ENCODE results near the gene BANK1. TPM values are rescaled to one million over a fixed set of nuclear protein-coding genes. Genes with fewer than 3 reads are reported as not detected.

Gene BANK1
- total and polyA plus RNA-seq, 2 of the 4 experiments (the other 2 are of a cell fraction) = under 0.01 to 0.51 TPM

DNA sequence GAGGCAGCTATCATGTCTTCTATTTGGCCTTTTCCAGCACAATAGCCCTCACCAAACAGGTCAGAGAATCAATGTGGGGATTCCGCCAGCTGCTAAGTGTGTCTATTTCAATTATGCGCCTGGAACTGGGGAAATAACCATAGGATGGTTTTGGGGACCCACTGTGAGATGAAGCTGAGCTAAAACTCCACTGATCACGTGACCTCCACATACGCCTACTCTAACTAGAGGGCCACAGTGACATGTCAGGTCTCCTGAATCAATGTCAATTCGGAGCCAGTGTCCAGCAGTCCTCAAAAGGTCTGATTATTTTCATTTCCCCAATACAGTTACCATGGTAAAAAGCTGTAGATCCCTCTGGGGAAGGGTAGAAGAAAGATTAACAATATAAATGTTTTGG lies 10.2 kb upstream of the BANK1 start:
- Histone ChIP-seq H3K9me1 (ENCODE audit: insufficient read depth, low read length) (no peaks in the 10 kb centered on the region), H3K4me2 (ENCODE audit: low read depth, low read length) (no peak overlapping the region), H2AFZ (replicated peaks; ENCODE audit: low read length, poor library complexity) (no peak overlapping the region), H3K9ac (ENCODE audit: low read depth, low read length) (no peak overlapping the region), H3K9me3 (ENCODE audit: control insufficient read depth, insufficient read depth, low read length) (no peaks in the 10 kb centered on the region), H2AK9ac (replicated peaks; ENCODE audit: low read depth, low read length, poor library complexity) (no peak overlapping the region), H3K4me3 (ENCODE audit: insufficient read depth, low read depth, low read length) (no peak overlapping the region), H3K79me1 (ENCODE audit: low read depth in 1 of 2, low read length in 2 of 2) (no peaks in the 10 kb centered on the region), H3K36me3 (ENCODE audit: control insufficient read depth, insufficient read depth, low read length) (no peaks in the 10 kb centered on the region), H2AK5ac (ENCODE audit: low read depth, low read length) (no peak overlapping the region), H2BK5ac (ENCODE audit: low read depth, low read length, poor library complexity, severe bottlenecking) (no peak overlapping the region), H3K18ac (ENCODE audit: low read depth, low read length) (no peak overlapping the region), H2BK20ac (ENCODE audit: low read depth, low read length) (no peak overlapping the region), H3K23ac (ENCODE audit: low read depth, low read length) (no peak overlapping the region), H3K14ac (replicated peaks; ENCODE audit: low read depth, low read length) (no peak overlapping the region), H3K27me3 (ENCODE audit: control insufficient read depth, insufficient read depth, low read length) (no peaks in the 10 kb centered on the region), H4K91ac (ENCODE audit: insufficient read depth, low read depth, low read length) (no peak overlapping the region), H3K4ac (ENCODE audit: low read depth, low read length) (no peak overlapping the region), H2BK15ac (ENCODE audit: low read depth, low read length) (no peak overlapping the region), H3K27ac (ENCODE audit: insufficient read depth, low read length) (no peak overlapping the region), H2BK120ac (ENCODE audit: low read depth, low read length) (no peak overlapping the region), H3K56ac (ENCODE audit: extremely low read depth, insufficient read depth, low read length) (no peak overlapping the region), H3K4me1 (ENCODE audit: control insufficient read depth, insufficient read depth, low read length) (no peaks in the 10 kb centered on the region), H4K8ac (ENCODE audit: low read depth in 2 of 2, low read length in 2 of 2) (no peak overlapping the region), H4K20me1 (ENCODE audit: insufficient read depth, low read length) (no peaks in the 10 kb centered on the region), H4K5ac (ENCODE audit: low read depth, low read length) (no peak overlapping the region)
- ChIA-PET POLR2A (ENCODE audit: unreplicated experiment) (no interaction called here), CTCF (no interaction called here)
- ATAC-seq (ENCODE audit: low read depth) (no peak), DNase-seq (no peak)
- no CpG with 5 or more reads among the region's 5 CpGs for WGBS, 2 experiments (ENCODE audit: extremely low coverage in 2 of 2, insufficient read length in 1 of 2)
- no TSS peak for BruUV-seq (replicated peaks)
- no peak for TF ChIP-seq RAD21 (IDR thresholded peaks at IDR 0.05; ENCODE audit: low read length)
- no peak for TF ChIP-seq RFX5 (IDR thresholded peaks at IDR 0.05; ENCODE audit: low read depth, low read length)
- no peak for TF ChIP-seq FOS (IDR thresholded peaks at IDR 0.05; ENCODE audit: low read depth, low read length)
- TF ChIP-seq, protein P1, sequence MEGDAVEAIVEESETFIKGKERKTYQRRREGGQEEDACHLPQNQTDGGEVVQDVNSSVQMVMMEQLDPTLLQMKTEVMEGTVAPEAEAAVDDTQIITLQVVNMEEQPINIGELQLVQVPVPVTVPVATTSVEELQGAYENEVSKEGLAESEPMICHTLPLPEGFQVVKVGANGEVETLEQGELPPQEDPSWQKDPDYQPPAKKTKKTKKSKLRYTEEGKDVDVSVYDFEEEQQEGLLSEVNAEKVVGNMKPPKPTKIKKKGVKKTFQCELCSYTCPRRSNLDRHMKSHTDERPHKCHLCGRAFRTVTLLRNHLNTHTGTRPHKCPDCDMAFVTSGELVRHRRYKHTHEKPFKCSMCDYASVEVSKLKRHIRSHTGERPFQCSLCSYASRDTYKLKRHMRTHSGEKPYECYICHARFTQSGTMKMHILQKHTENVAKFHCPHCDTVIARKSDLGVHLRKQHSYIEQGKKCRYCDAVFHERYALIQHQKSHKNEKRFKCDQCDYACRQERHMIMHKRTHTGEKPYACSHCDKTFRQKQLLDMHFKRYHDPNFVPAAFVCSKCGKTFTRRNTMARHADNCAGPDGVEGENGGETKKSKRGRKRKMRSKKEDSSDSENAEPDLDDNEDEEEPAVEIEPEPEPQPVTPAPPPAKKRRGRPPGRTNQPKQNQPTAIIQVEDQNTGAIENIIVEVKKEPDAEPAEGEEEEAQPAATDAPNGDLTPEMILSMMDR (conservative IDR thresholded peaks at IDR 0.05; ENCODE audit: low read depth, low read length) = no peak
- TF ChIP-seq SMC3 (IDR thresholded peaks at IDR 0.05; ENCODE audit: low read depth, low read length) = no peak
- TF ChIP-seq, protein P2, sequence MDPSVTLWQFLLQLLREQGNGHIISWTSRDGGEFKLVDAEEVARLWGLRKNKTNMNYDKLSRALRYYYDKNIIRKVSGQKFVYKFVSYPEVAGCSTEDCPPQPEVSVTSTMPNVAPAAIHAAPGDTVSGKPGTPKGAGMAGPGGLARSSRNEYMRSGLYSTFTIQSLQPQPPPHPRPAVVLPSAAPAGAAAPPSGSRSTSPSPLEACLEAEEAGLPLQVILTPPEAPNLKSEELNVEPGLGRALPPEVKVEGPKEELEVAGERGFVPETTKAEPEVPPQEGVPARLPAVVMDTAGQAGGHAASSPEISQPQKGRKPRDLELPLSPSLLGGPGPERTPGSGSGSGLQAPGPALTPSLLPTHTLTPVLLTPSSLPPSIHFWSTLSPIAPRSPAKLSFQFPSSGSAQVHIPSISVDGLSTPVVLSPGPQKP (IDR thresholded peaks at IDR 0.05; ENCODE audit: borderline replicate concordance, low read depth, low read length) = no peak
- no peak for TF ChIP-seq POLR2A (IDR thresholded peaks at IDR 0.05; ENCODE audit: low read depth, low read length)
- no peak for TF ChIP-seq MAFK (IDR thresholded peaks at IDR 0.05; ENCODE audit: low read depth, low read length)
- no peak for TF ChIP-seq BHLHE40 (IDR thresholded peaks at IDR 0.05; ENCODE audit: low read depth, low read length)
- no peak for TF ChIP-seq RCOR1 (IDR thresholded peaks at IDR 0.05; ENCODE audit: insufficient replicate concordance, low read length)
- TF ChIP-seq MXI1 (IDR thresholded peaks at IDR 0.05; ENCODE audit: borderline replicate concordance, low read depth, low read length) = no peak
- TF ChIP-seq, protein P3, sequence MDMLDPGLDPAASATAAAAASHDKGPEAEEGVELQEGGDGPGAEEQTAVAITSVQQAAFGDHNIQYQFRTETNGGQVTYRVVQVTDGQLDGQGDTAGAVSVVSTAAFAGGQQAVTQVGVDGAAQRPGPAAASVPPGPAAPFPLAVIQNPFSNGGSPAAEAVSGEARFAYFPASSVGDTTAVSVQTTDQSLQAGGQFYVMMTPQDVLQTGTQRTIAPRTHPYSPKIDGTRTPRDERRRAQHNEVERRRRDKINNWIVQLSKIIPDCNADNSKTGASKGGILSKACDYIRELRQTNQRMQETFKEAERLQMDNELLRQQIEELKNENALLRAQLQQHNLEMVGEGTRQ (IDR thresholded peaks at IDR 0.05; ENCODE audit: low read depth, low read length) = no peak
- no peak for TF ChIP-seq CEBPB (IDR thresholded peaks at IDR 0.05; ENCODE audit: low read depth, low read length)
- TF ChIP-seq MAZ (IDR thresholded peaks at IDR 0.05; ENCODE audit: borderline replicate concordance, low read depth, low read length) = no peak
- no peak for TF ChIP-seq CHD1 (IDR thresholded peaks at IDR 0.05; ENCODE audit: low read depth, low read length)
- no peak for TF ChIP-seq NFE2L2 (IDR thresholded peaks at IDR 0.05; ENCODE audit: low read depth, low read length)
- intact Hi-C loops (cut with micrococcal nuclease) (no loop called here), in situ Hi-C loops (cut with MboI; ENCODE audit: low sequenced_read_pairs) (no loop called here), dilution Hi-C loops (cut with HindIII; ENCODE audit: low sequenced_read_pairs, unreplicated experiment) (no loop called here)
